LNCAP (cell line): Measurements from ENCODE around the gene PLAC9.

Experiments used
- CTCF ChIP-seq: fragments of 450-650 bp; IDR thresholded peaks from 2 replicates; pipeline ENCODE4 v1.5.1; 2017; ENCODE audit warnings: mild to moderate bottlenecking

The PLAC9 gene

GRCh38 chr10:80172896-80173295 lies 40.4 kb downstream of the PLAC9 start:
- no peak for TF ChIP-seq CTCF

- no peak for TF ChIP-seq CTCF
Measured at GRCh38 chr10:80173466-80173865, 40.9 kb downstream of the PLAC9 start.

GRCh38 chr10:80174641-80175395 lies 42.3 kb downstream of the PLAC9 start:
- TF ChIP-seq CTCF = no peak

GRCh38 chr10:80176526-80176925 lies 44.0 kb downstream of the PLAC9 start:
- TF ChIP-seq CTCF = no peak

- no peak for TF ChIP-seq CTCF
Measured at GRCh38 chr10:80177781-80178636, 45.5 kb downstream of the PLAC9 start.

GRCh38 chr10:80182986-80183385 lies 50.5 kb downstream of the PLAC9 start:
- TF ChIP-seq CTCF = no peak

- no peak for TF ChIP-seq CTCF
Measured at GRCh38 chr10:80183436-80183835, 50.9 kb downstream of the PLAC9 start.
